Measurements from ENCODE around the gene CRIM1.

CRIM1 gene

GRCh38 chr2:36534275-36534799 is 178.8 kb downstream of the CRIM1 start:
- no peak overlapping the region for H3K27ac ChIP-seq
- TF ChIP-seq ZFX (IDR thresholded peaks at IDR 0.05) (no peak), CTCF (conservative IDR thresholded peaks at IDR 0.05) (no peak)

- H3K27ac ChIP-seq, result no peak overlapping the region
- TF ChIP-seq CTCF (conservative IDR thresholded peaks at IDR 0.05), result no peak
- no peak for TF ChIP-seq ZFX (IDR thresholded peaks at IDR 0.05)
Measured at GRCh38 chr2:36535099-36535498, 179.5 kb downstream of the CRIM1 start.

- no peak for TF ChIP-seq ZFX (IDR thresholded peaks at IDR 0.05)
- no peak for TF ChIP-seq CTCF (conservative IDR thresholded peaks at IDR 0.05)
- no peak overlapping the region for H3K27ac ChIP-seq
Measured at GRCh38 chr2:36536776-36537175, 181.2 kb downstream of the CRIM1 start.

- no peak overlapping the region for H3K27ac ChIP-seq
- TF ChIP-seq CTCF (conservative IDR thresholded peaks at IDR 0.05), result no peak
- no peak for TF ChIP-seq ZFX (IDR thresholded peaks at IDR 0.05)
Measured at GRCh38 chr2:36538335-36538734, 182.8 kb downstream of the CRIM1 start.

GRCh38 chr2:36539631-36540030 is 184.1 kb downstream of the CRIM1 start:
- H3K27ac ChIP-seq, result no peak overlapping the region
- no peak for TF ChIP-seq CTCF (conservative IDR thresholded peaks at IDR 0.05)
- TF ChIP-seq ZFX (IDR thresholded peaks at IDR 0.05), result no peak

- TF ChIP-seq CTCF (conservative IDR thresholded peaks at IDR 0.05) (no peak), ZFX (IDR thresholded peaks at IDR 0.05) (no peak)
- no peak overlapping the region for H3K27ac ChIP-seq
Measured at GRCh38 chr2:36540986-36541754, 185.6 kb downstream of the CRIM1 start.

- no peak overlapping the region for H3K27ac ChIP-seq
- TF ChIP-seq ZFX (IDR thresholded peaks at IDR 0.05) (no peak), CTCF (conservative IDR thresholded peaks at IDR 0.05) (no peak)
Measured at GRCh38 chr2:36541891-36542595, 186.5 kb downstream of the CRIM1 start.

All from C4-2B (cell line).